Activated T-cell treated with anti-CD3 and anti-CD28 coated beads, Interleukin-2, amount 50 U/mL, for 1 hour (primary cell): ENCODE data around the gene C9.
"Not testable (repeated sequence)": the region's sequence is repeated elsewhere in the genome, so short reads cannot be mapped to it uniquely, and the experiment has no call there.

Experiments used
- DNase-seq: peaks from one replicate; pipeline ENCODE4 v3.0.0-alpha.2; 2020

Gene C9

DNA sequence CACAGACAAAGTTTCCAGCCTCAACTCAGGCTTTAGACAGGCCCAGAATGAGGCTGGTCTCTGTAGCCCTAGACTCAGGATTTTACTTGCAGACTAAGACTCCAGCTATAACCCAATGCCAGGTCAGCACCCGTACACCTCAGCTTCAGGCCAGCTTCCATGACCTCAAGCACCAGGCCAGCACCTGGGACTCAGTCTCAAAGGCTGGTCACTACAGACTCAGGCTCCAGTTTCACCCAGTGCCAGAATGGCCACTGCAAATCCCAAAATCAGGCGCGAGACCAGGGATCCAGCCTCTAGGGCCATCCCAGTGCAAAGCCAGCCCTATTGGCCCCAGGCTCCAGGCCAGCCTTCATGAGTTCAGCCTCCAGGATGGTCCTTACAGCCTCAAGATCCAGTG lies 44.9 kb downstream of the C9 start:
- no peak for DNase-seq

DNA sequence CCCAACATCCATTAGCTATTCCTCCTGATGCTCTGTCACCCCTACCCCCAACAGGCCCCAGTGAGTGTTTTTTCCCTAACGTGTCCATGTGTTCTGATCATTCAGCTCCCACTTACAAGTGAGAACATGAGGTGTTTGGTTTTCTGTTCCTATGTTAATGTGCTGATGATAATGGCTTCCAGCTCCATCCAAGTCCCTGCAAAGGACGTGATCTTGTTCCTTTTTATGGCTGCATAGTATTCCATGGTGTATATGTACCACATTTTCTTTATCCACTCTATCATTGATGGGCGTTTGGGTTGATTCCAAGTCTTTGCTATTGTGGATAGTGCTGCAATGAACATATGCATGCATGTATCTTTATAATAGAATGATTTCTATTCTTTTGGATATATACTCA lies 47.8 kb downstream of the C9 start:
- not testable (repeated sequence) for DNase-seq

DNA sequence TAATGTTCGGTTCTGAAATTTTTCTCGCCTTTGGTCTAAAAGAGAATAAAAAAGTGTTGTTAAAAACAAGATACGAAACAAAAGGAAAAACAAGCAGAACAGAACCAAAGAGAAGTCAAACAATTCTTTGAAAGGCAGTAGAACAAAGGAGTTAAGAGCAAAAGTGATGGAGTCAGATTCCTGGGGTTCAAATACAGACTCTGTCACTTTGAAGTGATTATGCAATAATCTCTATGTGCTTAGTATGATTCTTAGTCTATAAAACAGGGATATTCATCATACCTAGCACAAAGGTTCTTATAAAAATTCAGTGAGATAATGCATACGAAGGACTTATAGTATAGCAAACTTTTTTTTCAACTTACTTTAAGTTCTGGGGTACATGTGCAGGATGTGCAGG lies 48.3 kb downstream of the C9 start:
- DNase-seq = no peak

DNA sequence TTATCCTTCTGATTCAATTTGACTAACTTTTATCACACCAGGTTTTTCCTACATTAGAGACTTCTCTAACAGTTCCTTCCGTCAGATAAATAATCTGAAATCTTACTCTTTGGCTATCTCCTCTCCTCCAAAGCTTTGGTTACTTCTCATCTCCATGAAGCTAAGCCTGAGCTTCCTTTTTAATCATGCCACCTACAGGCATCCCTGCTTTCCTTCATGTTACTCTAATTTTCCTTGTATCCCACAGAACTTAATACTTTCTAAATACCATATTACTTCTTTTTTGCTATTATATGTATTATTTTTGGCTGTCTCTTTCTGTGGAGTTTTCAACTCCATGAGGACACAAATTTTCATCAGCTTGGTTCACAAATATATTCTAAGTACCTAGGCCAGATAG lies 49.7 kb downstream of the C9 start:
- DNase-seq = no peak

DNA sequence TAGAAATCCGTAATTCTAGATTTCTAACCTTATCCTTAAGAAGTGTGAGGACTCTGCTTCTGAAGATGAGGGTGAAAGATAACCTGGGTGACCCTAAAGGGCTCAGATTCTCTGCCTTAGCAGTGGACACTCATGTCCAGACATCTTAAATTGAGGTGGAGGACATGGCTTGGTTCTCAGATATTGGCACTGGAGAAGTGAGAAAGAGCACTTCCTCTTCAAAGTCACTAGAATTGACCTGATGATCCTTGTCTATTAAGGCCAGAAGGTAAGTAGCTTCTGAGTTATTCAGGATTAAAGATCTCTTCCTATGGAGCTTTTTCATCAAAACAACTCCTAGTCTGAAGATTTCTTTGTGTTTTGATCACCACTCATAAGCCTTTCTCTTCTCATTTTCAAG lies 54.8 kb downstream of the C9 start:
- DNase-seq = no peak

DNA sequence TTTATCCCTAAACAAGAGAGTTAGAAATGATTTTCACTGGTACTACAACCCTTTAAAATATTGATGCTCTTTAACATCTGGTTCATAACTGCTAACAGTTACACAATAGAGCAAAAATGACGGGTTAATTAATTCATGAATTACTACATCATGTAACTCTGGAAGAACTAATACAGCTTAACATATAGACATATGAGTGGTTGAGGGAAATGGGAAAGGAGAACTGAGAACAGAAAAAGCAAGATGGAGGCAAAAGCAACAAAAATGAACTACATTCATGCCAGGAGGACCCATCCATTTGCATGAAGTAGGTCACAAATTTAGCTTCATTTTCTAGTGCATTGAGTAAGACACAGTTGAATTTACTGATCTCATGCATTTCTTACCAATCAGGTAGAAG lies 61.8 kb downstream of the C9 start:
- no peak for DNase-seq

DNA sequence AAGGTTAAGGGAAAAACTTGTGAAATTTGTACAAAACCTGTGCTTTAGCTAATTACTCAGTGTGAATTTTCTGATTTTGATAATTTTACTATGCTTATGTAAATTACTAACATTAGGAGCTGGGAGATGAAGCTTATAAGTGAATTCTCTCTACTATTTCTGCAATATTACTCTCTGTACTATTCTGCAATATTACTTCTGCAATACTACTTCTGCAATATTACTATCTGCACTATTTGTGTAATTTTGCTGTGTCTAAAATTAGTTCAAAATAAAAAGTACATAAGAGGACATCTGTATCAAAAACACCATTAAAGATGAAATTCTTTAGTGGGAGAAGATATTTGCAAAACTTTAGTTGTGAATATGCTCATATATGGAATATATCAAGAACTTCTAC lies 62.9 kb downstream of the C9 start:
- no peak for DNase-seq

DNA sequence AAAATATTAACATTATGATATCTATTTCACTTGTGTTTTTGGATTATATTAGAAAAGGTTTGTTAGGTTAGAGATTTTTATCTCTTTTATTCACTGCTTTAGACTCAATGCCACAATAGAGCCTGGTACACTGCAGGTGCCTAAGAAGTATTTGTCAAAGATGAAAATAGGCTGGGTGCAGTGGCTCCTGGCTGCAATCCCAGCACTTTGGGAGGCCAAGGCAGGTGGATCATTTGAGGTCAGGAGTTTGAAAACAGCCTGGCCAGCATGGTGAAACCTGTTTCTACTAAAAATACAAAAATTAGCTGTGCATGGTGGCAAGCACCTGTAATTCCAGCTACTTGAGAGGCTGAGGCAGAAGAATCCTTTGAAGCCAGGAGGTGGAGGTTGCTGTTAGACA lies 64.3 kb downstream of the C9 start:
- DNase-seq = no peak

DNA sequence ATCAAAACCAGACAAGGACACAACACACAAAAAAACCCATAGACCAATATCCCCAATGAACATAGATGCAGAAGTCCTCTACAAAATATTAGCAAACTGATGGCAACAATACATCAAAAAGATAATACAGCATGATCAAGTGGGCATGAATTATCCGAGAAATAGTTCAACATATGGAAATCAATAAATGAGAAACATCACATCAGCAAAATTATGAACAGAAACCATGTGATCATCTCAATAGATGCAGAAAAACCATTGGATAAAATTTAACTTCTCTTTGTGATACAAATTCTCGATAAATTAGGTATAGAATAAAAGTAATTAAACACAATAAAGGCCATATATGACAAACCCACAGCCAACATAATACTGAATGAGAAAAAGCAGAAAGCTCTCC lies 69.6 kb downstream of the C9 start:
- no peak for DNase-seq

DNA sequence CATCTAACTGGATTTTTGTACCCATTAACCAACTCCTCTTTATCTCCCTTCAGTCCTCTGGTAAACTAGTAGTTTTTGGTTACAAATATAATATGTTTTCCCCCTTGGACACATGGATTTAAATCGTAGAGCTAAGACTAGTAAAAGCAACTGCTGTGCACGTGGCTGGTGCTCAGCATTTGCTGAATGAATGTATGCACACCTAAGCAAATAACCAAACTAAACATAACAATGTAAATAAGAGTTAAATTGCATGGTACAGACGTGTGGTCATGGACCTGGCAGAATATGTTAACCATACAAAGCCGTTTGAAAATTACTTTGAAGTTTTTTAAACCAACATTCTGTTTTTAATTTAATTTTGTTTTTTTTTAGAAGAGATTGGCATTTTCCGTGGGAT lies 79.7 kb downstream of the C9 start:
- DNase-seq = no peak

DNA sequence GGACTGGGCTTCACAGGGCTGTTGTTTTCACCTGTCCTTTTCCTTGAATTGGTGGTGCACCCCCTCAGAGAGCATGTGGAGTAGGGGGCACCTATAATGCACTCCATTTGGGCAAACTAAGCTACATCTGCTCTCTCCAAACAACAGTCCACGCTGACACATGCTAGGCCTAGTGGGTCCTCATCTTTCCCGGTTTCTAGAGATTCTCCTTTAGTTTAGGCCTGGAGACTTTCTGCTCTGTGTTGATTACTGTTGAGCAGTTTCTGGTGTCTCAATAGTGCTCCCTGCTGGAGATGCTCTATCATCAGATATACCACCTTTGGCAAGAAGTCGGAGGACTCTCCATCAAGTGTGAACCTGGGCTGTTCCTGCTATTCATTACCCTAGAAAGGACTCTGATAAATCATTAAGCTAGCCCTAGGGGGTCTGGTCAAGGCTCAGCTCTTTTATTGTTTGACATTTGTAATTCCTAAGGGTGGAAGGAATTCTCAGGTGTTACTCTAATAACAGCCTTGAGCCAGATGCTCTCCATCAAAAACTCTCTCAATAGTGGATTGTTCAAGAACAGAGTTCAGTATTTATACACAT lies 81.0 kb downstream of the C9 start:
- DNase-seq = peak; percentile 45

DNA sequence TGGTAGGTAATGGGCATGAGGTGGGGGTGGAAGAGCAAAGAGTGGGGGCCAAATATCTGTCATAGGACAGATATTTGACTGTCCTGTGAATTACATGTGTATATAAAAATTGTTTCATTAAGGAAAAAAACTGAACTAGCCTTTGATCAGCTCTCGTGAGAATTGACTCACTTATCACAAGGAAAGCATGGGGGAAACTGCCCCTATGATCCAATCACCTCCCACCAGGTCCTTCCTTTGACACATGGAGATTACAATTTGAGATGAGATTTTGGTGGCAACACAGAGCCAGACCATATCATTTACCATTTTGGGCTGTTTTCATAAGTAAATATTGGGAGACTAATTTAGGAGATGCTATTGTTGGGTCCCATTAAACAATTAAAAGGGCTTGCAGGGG lies 81.7 kb downstream of the C9 start:
- no peak for DNase-seq

DNA sequence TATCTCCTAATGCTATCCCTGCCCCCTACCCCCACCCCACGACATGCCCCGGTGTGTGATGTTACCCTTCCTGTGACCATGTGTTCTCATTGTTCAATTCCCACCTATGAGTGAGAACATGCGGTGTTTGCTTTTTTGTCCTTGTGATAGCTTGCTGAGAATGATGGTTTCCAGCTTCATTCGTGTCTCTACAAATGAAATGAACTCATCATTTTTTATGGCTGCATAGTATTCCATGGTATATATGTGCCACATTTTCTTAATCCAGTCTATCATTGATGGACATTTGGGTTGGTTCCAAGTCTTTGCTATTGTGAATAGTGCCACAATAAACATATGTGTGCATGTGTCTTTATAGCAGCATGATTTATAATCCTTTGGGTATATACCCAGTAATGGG lies 88.4 kb downstream of the C9 start:
- not testable (repeated sequence) for DNase-seq

DNA sequence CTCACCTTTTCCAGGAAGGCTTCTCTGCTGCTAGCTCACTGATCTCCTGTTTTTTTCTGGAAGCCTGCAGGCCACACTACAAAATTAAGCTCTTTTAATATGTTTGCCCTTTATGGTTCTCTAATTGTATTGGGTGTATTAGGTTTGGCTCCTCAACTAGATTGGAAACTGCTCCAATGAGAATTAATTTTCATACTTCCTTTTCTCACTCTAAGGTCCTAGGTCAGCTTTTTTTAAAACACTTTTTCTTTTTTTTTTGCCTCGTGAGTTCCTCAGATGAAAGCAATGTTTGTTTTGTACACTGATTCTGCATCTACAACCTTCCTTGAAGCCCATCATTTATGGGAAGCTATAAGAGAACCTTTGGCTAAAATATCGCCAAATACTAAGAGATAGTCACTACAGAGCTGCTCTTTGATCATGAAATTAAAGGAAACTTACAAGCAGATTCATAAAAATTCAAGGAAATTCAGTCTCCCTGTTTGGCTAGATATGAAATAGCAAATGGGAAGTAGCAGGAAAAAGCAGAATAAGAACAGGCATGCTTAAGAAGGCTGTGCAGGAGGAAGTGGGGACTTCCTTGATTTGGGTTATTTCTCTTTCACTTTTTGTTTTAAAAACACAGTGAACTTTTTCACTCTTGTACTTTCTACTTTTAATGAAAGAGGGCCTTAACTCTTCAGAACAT lies 89.8 kb downstream of the C9 start:
- DNase-seq = no peak

DNA sequence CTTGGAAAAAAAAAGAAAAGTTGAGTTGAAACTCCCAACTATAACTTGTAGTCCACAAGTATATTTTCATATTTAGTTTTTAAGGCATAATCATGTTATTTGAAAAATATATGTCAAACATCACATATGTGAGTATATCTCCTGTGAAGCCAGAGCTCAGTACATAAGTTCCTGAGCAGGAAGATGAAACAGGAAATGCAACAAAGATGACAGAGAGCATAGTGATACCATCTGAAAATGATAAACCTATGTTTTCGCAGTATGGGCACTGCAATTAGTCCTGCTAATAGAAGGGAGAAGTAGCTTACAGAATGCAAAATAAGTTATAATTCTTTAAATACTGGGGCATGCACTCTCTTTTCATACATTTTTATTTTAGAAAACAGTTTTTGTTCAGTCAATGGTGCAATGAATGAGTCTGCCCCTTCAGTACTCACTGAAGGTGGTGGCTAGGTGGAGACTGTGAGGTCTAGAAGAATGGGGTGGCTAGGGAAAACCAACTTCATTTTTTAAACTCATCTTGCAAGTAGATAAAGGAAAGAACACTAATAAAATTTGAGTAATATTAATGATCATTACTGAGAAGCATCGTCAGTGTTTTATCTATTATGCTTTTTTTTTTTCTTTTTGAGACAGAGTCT lies 90.9 kb downstream of the C9 start:
- no peak for DNase-seq

DNA sequence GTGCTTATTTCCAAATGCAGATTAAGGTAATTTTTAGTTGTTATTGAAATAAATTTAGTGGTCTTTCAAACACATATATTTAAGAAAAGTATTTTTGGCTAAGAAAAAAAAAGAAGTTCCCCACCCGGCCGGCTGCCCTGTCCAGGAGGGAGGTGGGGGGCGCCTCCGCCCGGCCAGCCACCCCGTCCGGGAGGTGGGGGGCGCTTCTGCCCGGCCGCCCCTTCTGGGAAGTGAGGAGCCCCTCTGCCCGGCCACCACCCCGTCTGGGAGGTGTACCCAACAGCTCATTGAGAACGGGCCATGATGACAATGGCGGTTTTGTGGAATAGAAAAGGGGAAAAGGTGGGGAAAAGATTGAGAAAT lies 91.4 kb downstream of the C9 start:
- DNase-seq = not testable (repeated sequence)

DNA sequence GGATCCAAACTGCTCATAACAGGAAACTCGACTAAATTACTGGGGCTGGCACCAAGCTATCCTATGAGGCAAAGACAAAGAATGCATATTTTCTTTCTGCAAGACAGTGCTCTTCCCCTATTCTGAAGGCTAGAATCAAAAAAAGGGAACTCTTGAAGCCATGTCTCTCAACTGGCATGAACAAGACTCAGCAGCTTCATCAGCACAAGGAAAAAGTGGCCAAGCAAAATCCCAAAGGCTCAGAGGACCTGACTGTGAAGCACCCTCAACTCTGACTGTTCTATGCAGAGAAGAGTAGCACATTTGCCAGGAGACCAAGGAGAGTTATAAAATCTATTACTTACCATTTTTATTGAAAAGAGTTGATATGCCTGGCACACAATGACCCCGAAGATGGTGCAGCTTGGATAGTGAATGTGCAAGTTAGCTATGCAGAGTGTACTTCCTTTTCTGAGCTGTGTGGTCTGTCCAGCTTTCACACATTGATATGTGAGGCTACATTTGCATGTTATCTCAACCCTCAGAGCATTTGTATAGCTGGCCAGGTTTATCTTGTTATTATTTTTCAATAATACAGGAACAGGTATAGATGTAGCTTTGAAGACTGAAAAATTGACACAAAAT lies 94.0 kb downstream of the C9 start:
- DNase-seq = no peak

DNA sequence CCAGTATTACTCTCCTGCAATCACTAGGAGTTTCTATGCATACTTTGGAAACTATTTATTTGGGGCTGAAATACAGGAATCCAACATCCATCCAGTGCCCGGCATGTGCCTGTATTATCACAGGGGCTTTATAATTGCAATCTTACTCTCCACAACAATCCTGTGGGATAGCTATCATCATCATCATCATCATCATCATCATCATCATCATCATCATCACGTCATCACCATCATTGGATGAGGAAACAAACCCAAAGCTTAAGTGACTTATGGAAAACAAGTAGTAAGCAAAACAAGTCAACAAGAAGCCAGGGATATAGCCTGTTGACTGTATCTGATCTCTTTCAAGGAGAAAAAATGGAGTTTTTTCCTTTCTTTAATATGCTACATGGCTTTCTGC lies 97.1 kb downstream of the C9 start:
- DNase-seq = no peak

DNA sequence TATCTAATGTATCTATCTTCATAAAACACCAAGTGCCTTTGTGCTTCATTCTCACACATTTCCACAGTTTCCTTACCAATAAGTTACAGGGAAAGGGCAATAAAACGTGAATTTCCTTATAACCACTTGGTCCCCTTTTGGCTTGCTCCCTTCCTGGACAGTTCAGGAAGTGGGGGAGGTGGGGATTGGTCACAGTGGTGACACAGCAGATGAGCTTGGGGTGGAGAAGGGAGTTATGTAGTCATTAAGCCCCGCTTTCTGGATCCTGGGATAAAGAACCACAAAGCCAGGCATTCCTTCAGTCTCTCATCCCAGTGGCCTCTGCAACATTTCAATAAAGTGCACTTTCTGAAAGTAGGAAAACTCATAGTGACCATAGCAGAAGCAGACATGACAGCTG lies 97.9 kb downstream of the C9 start:
- no peak for DNase-seq

DNA sequence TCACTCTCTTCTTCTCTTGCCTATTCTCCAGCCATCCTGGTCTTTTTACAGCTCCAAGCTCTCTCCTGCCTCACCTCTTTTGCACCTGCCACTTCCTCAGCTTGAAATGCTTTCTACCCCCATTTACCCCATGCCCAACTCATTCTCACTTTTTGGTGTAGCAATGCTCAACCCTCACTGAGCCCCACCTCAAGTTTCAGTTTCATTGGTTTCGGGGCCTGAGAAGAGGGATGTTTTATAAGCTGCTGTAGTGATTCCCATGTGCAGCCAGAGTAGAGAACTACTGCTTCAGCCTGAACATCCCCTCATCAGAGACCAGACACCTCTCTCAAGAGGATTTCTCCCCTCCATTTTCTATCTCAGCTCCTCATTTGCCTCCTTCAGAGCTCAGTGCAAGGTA lies 99.8 kb downstream of the C9 start:
- DNase-seq = no peak

DNA sequence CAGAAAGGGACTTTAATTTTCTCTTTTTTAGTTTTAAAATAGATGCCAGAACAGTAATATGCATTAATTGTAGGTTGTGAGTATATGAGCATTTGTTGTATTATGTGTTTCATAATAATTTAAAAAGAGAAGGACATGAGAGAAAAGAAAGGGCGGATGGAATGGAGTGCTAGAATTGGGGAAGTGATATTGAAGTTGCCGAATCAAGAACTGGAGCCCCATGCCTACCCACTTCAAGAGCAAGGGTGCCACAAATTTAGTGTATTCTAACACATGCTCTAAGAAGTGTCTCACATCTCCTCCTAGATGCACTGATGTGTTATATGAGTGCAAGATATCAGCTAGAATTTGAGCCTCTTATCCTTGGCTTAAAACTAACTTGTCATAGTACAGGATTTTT lies 101.3 kb downstream of the C9 start:
- DNase-seq = no peak

DNA sequence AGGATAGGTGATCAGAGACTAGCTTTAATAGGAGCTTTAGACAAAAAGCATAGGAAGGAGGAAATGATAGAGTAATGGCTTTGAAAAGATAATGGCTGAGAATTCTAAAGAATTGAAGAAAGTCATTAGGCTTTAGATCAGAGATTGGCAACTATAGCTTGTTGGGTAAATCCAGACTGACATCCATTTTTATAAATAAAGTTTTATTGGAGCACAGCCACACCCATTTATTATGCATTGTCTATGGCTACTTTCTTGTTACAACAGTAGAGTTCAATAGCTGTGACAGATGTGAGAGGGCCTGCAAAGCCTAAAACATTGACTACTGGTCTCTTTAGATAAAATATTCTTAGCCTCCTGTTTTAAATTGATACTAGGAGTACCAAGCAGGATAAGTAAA lies 104.2 kb downstream of the C9 start:
- DNase-seq = no peak

DNA sequence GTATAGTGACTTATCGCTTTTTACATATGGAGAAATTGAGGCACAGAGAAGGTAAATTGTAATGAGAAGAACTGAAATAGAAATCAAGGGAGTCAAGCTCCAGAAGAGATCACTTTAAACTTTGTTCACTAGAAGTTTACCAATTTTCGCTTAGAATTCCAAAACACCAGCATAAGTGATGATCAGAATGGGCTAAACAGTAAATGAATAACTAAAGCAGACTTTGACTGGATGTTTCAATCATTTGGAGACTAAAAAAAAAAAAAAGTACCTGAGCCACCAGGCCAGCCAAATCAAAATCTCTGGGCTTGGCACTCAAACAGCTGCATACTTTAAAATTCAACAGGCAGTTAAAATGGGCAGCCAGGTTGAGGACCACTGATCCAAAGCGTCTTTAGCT lies 106.7 kb downstream of the C9 start:
- no peak for DNase-seq

DNA sequence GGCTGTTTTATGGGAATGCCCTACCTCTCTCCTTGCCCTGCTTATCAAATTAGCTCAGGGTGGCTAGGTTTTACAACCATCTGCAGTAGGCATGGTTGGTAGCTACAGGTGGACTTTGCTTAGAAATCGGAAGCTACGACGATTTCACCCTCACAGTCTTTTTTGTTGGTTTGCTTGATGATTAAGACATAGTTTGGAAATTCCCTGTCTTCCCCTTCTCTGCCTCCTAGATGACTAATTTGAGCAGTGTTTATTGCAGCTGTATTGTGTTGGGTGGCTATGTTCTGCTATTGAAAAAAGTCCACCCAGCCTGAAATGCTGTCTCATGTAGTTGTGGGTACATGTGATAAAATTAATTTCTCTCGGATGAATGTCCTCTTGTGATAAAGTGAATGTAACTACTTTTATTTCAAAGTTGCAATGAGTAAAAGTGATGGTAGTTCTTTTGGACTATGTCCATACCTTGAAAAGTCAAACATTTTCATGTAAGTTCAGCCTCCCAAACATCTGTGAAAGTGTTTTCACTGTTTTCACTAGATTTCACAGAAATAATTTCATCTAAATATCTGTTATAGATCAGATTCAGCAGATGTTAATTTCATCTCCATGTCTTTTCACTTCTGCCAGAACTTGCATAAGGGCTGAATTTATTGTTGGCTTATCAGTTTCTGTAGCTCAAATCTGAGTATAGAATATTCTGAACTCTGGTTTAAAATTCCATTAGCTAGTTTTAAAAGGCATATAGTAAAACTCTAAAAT lies 107.6 kb downstream of the C9 start:
- DNase-seq = no peak
